GM08714 (cell line): Measurements from ENCODE around the gene LMTK2.
"Not testable (repeated sequence)": the region's sequence is repeated elsewhere in the genome, so short reads cannot be mapped to it uniquely, and the experiment has no call there.

ENCODE experiments used
- H3K4me3 ChIP-seq: fragments of 200-500 bp; sonication (Bioruptor generic); 2 replicates; pipeline ENCODE4 v1.5.1; 2014; ENCODE audit warnings: mild to moderate bottlenecking, low read length, inconsistent platforms
- ZNF274 ChIP-seq: IDR thresholded peaks from 2 replicates; pipeline ENCODE4 v1.6.1; 2012; ENCODE audit warnings: mild to moderate bottlenecking, low read depth, low read length

LMTK2 gene

DNA sequence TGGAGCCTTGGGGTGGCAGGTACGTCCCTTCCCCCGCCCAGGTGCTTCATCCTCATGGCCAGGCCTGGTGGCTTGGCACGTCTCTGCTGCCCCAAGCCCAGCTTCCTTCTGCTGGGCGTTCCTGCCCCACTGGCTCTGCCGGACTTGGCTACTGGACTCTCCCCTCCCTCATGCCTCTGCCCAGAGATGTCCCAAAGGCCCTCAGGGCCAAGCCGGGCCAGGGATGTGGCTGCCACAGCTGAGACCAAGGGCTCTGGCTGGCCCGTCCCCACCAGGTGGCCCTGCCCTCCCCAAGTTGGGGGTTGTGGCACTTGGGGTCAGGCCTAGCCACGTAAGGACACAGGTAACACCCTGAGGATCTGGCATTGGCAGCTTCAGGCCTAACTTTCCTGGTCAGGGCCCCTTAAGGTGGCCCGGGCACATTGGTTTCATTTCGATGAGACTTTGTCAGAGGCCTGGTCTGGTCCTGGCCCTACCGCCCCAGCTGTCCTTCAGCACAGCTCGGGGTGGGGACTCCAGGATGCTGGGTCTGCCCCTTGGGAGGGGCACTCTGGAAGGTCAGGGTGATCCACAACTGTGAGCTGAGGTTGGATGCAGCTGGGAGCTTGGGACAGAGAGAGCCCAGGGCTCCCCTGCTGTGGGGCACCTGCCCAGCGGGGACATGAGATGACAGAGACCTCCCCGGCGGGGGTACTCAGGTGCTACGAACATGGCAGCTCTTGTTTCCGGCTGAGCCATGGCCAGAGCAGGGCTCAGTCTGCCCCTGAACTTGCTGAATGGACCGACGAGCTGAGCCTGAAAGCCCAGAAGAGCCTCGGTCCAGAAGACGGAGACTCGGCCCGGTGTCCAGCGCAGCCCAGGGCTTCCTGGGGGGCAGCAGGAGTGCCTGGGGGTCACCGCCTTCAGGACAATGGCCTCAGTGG, 107.5 kb downstream of the LMTK2 start:
- no peak overlapping the region for H3K4me3 ChIP-seq
- no peak for TF ChIP-seq ZNF274

DNA sequence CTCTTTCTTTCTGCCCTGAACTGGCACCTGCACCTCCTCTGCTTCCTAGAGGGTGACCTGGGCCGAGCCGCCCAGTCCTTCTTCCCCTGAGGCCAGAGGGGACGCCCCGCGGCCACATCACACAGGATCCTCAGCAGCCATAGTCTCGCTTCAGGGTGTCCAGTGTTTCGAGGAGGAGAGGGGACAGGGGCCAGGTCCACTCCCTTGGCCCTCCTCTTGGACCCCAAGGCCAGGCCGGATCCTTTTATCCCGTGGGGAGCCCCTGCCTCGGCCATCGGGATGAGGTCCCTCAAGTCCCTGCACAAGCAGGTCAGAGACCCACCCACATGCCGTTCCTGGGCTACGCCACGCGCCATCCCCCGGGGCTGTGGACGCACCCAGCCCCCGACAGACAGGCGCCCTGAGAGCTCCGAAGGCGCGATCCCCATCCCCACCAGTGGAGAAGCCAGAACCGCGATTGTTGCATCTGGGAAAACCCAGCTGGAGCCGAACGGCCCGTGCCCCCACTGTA, 108.2 kb downstream of the LMTK2 start:
- H3K4me3 ChIP-seq: no peak overlapping the region
- no peak for TF ChIP-seq ZNF274

DNA sequence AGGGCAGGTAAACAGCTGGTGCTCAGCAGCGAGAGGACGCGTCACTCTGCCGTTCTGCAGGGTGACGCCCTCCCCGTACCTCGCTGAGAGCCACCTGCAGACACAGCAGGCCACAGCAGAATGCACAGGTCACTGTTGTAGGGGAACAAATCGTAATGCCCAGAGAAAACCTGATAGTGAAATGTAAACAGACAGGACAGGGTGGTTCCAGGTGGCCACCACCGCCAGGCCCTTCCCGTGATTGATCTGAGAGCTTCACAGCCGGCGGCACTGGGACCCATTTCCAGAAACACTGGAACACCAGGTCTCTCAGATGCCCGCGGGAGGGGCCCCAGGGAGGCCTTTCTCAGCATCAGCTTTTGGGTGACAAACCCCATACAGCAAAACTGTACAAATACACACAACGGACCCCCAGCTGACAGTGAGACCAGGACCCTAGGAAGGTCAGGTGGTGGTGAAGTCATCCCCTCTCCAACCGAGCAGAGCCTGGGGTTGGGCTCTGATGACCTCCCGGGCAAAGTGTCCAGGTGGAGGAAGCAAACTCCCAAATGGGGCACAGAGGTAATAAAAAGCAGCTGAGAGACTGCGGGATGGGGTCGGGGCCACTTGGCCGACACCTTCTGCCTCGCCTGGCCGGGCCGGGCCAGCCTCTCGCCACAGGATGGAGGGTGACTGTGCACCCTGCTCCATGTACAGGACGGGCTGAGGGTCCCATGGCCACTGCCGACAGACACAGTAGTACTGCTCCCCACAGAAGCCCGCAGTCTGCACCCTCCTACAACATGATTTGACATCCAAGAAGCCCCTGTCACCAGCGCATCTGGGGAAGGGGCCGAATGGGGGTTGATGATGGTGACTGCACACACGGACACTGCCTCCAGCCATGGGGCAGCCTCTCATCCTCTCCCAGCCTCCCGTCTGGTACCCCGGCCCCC, 109.2 kb downstream of the LMTK2 start:
- H3K4me3 ChIP-seq: no peak overlapping the region
- TF ChIP-seq ZNF274: no peak

DNA sequence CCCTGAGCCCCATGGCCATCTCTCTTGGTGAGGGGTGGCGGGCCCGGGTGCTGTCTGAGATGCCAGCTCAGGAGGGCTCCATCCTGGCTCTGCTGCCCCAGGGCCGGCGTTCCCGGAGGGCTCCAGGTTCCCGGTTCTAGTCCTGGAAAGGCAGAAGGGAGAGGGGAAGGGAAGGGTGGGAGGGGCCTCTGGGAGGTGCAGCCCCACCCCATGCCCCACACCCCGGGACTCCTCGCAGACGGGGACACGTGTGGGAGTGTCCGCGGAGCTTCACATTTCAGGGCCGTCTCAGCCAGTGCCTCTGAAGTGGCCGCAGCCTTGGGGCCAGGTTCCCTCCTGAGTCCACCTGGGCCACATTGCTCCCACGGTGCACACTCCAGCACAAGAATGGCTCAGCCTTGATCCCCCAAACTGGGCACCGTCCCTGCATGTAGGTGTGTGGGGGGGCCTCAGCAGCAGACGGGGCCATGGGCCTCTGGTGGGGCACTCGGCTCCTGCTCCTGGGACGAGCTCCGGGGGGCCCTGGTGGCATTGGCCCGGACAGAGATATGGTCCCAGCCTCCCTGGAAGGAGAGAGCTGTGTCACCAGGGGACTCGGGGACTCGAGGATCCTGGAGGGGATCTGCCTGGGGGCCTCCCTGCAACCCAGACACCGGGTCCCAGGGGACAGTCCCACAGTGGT, 110.4 kb downstream of the LMTK2 start:
- TF ChIP-seq ZNF274: no peak
- no peak overlapping the region for H3K4me3 ChIP-seq

DNA sequence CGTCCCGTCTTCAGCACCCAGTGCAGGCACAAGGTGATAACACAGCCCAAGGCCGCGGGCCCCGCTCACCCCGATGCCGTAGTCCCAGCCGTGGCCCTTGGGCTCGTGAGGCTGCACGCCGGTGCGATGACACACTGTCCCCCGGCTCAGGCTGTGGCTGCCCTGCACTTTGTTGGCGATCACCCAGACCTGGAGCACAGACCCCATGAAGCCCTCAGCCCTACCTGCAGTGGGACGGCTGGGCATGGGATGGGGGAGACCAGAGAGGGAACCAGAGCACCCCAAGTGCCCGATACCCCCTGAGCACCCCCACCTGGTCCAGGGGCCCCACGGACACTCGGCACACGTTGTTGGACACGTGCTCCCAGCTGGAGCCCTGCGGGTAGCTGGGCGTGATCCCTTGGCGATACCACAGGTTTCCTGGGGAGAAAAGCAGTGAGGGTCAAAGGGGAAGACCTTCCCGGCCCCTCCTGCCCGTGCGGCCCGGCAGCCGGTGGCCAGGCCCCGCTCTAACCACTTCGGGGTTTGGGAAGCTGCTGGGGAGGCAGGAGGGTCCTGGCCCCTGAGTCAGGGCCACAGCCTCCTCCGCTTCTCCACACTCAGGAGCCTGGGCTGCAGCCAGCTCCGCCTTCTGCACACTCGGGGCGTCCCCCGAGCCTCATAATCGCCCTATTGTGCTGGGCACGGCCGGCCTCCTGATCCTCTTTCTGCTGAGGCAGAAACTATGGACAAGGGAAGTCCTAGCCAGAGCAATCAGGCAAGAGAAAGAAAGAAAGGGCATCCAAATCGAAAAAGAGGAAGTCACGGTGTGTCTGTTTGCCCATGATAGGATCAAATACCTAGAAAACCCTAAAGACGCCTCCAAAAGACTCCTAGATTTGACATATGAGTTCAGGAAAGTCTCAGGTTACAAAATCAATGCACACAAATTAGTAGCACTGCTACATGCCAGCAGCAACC, 111.2 kb downstream of the LMTK2 start:
- no peak overlapping the region for H3K4me3 ChIP-seq
- no peak for TF ChIP-seq ZNF274

DNA sequence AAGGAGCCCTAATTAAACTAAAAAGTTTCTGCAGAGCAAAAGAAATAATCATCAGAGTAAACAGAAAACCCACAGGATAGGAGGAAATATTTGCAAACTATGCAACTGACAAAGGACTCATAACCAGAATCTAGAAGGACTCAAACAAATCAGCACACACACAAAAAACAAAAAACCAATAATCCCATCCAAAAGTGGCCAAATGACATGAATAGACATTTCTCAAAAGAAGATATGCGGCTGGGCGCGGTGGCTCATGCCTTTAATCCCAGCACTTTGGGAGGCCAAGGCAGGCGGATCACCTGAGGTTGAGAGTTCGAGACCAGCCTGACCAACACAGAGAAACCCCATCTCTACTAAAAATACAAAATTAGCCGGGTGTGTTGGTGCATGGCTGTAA, 112.7 kb downstream of the LMTK2 start:
- not testable (repeated sequence) for H3K4me3 ChIP-seq

DNA sequence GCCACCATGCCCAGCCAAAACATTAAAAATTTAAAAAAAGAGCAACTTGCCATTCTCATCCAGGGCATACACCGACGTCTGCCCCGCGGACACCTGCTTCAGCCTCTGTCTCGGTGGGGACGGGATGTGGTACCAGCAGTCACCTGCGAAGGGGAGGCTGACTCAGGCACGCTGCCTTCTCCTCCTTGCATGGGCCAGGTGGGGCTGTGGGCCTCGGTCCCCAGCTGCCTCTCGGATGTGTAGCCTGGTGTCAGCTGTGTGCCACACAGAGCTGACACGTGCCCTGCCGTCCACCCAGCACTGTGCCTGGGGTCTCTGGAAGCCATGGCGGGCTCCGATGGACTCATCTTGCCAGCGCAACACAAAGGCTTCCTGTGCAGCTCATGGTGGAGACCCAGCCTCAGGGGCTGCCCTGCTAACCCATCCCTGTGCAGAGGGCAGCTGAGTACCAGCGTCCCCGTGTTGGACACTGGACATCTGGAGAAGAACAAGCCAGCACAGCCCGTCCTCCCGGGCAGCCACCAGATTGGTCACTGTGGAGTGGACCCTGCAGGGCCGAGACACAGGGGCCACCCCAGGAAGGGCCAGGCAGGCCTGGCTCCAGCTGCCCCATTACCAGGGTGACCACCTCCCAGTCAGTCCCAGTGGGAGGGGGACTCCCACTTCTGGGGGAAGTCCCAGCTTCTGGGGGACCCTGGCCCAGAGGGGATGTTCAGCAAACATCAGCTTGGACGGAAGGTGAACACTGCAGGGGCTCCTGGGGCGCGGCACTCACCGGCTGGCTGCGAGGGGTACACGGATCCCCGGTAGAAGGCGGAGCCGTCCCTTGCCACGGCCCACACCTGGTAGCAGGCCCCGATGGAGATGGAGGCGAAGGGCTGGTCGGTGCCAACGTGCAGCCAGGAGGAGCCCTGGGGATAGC, 115.2 kb downstream of the LMTK2 start:
- H3K4me3 ChIP-seq: no peak overlapping the region
- no peak for TF ChIP-seq ZNF274

DNA sequence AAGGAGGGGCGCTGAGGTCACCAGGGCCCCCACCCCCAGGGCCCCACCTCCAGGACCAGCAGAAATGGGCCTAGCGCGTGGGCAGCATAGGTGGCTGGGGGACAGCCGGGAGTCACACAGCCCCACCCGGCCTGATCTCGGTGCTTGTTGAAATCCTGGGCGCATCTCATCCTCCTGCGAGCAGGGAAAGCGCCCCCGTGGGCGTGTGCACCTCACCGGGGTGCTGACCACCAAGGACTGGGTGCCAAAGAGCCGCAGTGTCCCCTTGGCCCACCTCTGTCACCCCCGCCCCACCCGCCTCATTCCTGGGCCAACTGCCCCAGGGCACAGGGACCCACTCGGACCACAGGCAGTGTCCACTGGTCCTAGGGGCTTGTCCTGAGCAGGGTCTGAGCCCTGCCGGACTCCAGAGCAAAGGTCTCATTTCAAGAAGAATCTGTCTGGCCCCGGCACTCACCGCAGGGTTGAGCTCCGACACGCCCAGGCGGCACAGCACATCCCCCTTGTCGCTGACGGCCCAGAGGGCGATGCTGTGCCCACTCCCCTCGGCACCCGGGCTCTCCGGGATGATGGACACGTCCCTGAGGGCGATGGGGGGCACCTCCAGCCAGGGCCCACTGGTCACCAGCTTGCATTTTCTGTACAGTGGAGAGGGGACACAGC, 116.0 kb downstream of the LMTK2 start:
- no peak for TF ChIP-seq ZNF274
- no peak overlapping the region for H3K4me3 ChIP-seq

DNA sequence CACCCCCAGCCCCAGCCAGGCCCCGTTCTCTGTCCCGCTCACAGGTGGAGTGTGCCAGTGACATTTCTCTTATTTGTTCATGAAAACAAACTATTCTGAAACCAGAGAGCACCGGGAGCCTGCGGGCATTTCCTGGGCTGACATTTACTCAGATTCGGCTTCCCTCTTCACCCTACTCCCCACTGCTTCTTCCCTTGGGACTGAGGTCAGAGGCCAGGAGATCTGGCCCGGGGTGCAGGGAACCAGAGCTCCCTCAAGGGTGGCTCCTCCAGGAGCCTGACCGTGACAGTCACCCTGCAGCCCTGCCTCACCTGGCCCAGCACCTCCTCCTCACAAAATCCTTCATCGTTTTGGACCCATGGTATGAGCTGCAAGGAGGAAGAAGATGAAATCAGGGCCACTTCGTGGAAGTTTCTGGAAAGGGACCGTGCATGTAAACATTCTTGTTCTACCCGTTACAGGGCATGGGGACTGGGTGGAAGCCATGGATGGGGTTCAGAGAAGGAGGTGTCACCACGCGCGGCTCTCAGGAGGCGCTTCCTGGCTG, 116.8 kb downstream of the LMTK2 start:
- no peak for TF ChIP-seq ZNF274
- H3K4me3 ChIP-seq: no peak overlapping the region

DNA sequence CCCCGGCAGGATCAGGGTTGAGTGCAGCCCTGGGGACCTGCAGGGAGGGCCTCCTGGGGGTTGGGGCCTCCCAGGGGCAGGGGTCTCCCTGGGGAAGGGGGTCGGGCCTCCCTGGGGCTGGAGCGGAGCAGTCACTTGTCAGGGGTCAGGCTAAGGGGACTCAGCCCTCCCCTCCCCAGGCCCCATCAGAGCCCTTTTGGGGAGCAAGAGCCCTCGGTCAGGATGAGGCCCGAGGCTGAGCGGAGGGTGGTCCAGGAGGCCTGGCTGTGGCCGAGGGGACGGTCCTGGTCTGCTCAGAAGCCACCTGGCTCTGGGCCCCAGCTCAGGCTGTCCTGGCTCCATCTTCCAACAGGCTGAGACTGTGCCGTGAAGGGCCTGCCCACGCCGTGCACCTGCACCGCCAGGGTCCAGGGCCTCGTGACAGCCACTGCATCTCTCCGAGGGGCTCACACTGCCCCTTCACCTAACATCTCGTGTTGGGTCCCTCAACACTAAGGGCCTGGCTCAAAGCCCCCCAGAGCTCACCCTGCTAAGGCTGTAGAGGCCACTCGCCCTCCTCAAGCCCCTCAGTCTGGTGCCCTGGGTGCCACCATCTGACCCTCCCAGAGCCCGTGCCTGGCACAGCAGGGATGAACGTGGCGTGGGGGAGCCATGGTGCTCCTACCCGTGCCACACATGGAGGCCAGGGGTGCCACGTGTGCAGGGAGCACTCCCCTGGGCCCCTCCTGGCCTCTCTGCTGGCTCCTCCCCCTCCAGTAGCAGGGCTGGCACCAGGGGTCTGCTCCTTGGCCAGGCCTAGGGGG, 117.4 kb downstream of the LMTK2 start:
- no peak overlapping the region for H3K4me3 ChIP-seq
- TF ChIP-seq ZNF274: no peak
